HG03095 (cell line): ENCODE data around the gene CASTOR2.
"Not testable (repeated sequence)": the region's sequence is repeated elsewhere in the genome, so short reads cannot be mapped to it uniquely, and the experiment has no call there.

Source experiments
- ATAC-seq: cut with Tn5 transposase; IDR thresholded peaks from one replicate; pipeline ENCODE4 v1.9.1; 2021; ENCODE audit warnings: moderate library complexity; ENCODE audit not compliant: unreplicated experiment

Gene CASTOR2

DNA sequence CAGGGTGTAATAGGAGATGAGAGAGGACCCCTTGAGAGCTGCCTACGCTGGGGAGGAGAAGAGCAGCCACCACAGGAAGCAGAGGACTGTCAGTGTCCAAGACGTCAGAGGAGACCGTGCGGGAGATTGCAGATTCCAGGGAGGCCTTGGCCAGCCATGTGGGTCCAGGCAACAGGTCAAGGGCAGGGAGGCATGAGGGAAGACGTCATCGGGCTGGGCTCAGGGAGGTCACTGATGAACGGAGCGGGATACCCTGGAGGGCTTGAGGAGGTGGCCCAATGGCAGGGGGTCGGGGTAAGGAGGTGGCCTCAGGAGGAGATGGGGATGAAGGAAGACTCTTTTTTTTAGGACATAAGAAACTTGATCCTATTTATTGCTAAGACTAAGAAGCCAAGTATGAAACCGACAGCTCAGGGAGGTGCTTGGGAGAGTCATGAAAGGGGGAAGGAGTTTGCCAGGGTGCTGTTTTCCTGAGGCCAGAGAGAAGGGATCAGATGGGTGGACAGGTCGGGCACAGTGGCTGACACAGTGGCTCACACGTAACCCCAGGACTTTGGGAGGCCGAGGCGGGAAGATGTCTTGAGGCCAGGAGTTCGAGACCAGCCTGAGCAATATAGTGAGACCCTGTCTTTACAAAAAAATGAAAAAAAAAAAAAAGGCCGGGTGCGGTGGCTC is 30.5 kb downstream of the CASTOR2 start:
- not testable (repeated sequence) for ATAC-seq

DNA sequence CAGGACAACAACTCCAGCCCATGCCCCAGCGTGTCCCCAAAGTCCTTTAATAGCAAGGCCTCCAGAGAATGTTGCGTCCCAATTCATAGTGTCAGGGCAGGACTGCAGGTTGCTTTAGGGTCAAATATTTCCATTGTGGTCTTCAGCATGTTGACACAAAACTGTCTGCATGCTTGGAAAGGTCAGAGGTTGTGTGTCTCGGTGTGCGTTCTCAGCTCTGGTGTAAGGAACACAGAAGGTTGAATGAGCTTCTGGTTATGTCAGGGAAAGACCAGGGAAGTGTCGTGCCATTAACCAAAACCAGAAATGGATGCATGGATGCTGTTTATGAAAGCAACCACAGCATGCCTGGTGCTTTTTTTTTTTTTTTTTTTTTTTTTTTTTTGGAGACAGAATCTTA is 31.9 kb downstream of the CASTOR2 start:
- not testable (repeated sequence) for ATAC-seq

DNA sequence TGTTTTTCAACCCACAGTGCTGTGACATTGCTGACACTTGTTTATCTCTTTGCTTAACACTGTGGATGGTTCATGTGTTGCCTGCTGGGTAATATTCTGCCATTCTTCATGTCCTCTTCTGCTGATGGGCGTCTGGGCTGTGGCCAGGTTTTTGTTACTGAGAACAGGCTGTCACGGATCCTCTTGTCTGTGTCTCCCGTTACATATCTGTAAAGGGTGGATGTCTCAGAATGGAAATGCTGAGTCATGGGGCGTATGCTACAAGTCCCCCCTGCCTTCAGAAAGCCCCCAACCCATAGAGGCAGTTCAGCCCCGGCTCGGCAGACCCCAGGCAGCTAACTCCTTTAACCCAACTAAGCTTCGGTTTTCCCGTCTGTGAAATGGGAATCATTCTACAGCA is 33.3 kb downstream of the CASTOR2 start:
- not testable (repeated sequence) for ATAC-seq

DNA sequence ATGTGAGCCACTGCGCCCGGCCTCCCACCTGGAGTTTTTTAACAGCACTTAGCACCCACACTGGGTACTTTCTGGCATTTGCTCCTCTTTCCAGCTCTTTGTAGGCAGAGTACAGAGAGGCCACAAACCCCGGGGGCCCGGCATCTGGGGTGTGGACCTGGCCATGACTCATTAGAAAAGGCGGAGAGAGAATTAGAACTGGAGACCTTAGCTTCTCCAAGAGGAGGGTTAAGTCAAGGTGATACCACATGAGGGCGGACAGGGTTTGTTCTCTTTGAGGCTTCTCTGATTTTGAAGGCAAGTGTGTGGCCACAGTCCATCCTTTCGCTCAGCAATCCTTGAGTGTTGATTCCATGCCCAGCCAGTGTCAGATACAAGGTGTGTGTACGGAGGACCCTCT is 36.9 kb downstream of the CASTOR2 start:
- not testable (repeated sequence) for ATAC-seq

DNA sequence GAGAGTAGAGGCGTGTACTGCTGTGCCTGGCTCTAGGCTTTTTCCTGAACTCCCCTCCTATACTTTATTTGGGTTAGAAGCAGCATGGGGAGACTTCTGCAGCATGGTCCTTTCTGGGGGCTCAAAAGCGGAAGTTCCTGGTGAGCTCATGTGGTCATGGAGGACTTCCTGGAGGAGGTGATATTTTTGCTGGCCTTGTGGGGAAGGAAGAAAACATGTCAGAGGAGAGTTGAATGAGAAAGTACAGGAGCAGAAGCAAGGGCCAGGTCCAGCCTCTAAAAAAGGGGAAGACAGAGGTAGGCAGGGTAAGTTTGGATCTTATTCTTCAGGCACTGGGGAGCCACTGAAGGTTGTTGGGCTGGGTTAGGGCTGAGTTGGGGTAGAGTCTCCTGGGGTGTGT is 45.5 kb downstream of the CASTOR2 start:
- no peak for ATAC-seq

DNA sequence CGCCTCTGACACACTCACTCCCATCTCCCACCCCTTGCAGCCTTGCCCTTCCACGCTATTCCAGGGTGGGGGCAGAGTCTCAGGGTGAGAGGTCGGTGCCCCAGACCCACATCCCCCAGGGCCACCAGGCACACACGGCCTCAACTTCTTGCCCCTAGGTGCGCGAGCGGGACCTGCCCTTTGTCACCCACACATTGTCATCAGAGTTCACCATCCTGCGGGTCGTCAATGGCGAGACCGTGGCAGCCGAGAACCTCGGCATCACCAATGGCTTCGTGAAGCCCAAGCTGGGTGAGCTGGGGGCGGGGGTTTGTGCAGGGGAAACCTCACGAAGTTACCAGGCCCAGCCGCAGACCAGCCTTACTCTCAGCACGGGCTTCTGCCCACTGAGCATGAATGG is 53.3 kb downstream of the CASTOR2 start:
- ATAC-seq: no peak

DNA sequence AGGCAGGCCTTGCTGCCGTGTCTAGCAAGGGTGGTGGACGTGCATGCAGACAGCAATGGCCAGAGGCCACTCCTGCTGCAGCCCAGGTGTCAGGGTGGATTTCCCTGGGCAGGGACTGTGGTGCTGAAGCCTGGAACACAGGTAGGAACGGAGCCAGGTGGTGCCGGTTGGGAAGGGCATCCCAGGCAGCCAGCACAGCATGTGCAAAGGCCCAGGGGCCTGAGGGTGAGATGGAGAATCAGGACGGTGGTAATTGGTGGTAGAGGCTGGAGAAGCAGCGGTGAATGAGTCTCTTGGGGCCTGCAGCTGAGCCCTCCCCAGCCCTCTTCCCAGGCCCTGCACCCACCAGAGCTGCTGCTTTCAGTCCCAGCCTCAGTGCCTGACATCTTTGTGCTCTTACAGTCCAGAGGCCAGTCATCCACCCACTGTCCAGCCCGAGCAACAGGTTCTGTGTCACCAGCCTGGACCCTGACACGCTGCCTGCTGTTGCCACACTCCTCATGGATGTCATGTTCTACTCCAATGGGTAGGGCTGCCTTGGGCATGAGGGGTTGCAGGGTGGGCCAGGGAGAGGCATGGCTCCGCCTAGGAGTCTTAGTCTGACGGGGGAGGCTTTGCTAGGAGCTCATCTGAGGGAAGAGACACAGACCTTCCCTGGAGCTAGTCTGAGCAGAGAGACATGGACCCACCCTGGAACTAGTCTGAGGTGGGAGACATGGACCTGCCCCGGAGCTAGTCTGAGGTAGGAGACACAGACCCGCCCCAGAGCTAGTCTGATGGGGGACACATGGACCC is 54.3 kb downstream of the CASTOR2 start:
- no peak for ATAC-seq

DNA sequence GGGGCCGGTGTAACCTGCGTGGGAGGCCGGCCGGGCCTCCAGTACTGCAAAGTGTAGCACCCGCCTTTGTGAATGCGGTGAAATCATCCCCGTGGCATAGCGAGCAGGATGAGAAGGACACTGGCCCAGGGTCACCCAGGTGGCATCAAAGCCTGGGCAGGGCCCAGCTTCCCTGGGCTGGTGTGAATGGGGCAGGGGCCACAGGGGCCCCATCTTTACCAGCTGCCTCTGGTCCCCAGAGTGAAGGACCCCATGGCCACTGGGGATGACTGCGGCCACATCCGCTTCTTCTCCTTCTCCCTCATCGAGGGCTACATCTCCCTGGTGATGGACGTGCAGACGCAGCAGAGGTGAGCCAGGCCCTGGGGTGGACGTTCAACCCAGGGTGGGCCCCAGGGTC is 55.3 kb downstream of the CASTOR2 start:
- no peak for ATAC-seq

DNA sequence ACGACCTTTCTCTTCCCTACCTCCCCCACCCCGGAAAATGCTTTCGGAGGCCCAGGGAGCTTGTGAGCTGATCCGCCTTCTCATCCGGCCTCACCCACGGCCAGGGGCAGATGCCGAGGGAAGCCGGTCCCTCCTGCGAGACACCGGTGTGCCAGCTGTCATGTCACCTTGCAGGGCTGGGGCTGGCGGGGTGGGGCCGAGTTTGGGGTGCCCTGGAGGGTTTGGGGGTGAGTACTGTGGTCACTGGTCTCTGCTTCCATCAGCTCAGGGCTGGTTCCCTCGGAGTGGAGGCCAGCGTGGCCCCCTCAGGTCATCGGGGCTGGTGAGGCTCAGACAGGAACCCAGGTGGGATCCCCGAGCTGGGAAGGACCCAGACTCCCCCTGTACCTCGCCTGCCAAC is 60.4 kb downstream of the CASTOR2 start:
- ATAC-seq: no peak

DNA sequence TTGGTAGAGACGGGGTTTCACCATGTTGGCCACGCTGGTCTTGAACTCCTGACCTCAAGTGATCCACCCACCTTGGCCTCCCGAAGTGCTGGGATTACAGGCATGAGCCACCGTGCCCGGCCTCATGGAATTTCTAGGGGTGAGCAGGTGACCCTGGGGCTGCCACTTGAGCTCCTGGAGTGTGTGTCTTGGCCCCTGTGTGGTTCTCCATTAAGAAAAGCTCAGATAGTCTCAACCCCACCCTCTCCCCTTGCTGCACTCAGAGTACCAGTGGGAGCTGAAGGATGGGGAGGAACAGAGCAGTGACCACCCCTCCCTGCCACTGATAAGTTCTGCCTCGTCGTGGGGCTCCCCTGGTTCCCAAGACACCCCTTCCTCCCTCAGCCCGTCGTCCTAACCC is 63.8 kb downstream of the CASTOR2 start:
- no peak for ATAC-seq

DNA sequence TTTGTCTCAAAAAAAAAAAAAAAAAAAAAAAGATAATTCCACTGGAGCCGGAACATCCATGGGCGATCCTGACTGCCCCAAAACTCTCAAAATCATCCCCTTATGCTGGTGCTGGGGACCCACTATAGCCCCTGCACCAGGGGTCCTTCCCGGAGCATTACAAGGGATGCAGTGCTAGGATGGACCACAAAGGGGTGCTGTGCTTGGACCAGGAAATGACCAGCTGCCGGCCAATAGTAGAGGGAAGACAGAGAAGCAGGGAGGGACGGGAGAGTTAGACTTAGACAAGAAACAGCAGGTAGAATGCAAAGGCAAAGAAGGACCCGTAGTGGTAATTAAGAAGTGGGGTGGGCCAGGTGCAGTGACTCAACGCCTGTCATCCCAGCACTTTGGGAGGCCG is 68.6 kb downstream of the CASTOR2 start:
- ATAC-seq: no peak

DNA sequence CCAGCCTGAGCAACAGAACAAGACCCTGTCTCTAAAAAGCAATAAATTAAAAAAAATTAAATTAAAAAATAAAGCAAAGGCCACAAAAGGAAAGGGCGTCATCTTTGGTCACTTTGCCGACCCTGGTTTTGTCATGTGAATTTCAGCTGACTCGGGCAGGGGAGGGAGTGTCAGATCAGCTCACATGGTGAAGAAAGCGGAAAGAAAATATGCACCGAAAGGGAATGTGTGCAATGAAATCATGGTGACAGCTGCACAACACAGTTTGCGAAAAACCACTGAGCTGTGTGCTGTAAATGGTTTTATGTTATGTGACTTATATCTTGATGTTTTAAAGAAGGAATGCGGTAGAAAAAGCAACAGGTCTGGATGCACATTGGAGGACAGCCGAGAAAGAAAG is 69.3 kb downstream of the CASTOR2 start:
- no peak for ATAC-seq

DNA sequence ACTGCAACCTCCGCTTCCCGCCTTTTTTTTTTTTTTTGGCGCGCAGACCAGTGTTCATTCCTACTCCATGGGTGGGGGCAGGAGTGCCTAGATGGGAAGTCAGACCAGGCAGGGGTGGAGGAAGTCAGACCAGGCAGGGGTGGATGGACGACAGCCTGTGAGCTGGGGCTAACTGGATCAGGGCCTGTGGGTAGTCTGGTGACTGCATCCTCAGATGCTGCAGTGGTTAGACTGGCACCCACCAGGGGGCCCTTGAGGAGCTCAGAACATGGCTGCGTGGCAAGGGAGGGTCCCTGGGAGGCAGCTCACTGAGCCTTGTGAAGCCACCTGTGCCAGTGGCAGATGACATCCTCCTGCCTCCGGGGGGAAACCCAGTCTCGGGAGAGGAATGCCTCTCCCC is 74.0 kb downstream of the CASTOR2 start:
- ATAC-seq: no peak

DNA sequence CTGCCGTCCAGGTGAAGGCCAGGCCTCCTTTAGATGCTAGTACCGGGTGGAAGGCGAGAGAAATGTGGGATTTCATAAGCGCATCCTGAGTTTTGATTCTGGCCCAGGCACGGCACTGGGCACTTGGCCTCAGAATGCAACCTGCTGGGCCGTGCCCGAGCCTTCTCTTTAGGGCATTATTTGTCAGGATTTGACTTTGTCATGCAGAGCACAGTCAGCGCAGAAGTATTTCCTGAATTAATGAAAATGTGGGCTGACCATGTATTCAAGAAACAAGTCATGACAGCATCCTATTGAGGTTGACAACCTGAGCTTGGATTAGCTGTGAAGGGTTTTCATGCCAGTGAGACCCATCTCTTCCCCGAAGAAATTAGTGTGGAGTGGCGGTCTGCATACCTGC is 74.7 kb downstream of the CASTOR2 start:
- ATAC-seq: no peak

DNA sequence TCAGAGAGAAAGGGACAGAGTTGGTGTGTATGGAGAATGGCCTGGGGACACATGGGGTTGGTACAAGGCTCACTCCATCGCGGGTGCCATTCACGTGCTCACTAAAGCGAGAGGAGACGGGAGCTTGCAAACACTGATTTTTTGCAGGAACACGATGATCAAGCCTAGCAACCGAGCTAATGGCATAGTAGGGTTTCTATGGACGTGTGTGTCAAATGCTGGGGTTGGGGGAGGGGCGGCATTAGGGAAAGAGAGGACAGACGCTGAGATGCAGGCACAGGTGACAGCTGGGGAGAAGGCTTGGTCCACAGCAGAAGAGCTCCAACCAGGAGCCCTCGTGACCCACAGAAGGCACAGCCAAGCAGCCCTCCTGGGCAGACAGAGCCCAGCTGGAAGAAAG is 75.2 kb downstream of the CASTOR2 start:
- ATAC-seq: no peak

DNA sequence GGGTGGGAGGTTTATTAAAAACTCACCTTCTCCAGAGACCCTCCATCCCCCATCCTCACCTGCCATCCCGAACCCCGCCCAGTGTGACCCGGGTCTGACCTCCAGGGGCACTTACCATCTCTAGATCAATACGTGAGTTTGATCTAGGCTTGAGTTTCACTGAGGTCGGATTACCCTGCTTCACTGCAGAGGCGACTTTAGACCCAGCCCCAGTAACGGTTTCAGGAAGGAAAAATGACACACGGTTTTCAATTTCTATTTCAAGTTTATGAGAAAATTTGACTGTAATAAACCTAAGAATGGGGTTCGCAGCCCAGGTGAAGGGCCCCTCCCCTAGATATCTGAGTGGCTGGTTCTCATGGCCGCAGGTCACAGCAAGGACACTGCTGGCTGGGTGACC is 76.0 kb downstream of the CASTOR2 start:
- no peak for ATAC-seq

DNA sequence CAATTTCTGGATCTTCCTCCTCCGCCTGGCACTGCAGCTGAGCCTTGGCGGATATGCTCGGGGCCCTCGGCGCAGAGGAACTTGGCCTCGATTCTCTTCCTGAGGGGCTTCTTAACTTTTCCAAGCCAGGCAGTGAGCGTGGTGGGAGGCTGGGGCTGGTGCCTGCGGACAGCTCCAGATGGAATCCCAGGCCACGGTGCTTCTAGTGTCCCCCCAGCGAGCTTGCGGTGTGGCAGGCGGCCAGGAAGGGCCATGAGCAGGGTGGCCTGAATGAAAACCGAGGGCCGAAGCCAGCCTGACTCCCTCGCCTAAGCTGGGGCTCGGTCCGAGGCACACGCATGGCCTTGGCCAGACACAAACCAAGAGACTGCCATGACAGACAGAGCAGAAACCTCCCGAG is 77.8 kb downstream of the CASTOR2 start:
- no peak for ATAC-seq

DNA sequence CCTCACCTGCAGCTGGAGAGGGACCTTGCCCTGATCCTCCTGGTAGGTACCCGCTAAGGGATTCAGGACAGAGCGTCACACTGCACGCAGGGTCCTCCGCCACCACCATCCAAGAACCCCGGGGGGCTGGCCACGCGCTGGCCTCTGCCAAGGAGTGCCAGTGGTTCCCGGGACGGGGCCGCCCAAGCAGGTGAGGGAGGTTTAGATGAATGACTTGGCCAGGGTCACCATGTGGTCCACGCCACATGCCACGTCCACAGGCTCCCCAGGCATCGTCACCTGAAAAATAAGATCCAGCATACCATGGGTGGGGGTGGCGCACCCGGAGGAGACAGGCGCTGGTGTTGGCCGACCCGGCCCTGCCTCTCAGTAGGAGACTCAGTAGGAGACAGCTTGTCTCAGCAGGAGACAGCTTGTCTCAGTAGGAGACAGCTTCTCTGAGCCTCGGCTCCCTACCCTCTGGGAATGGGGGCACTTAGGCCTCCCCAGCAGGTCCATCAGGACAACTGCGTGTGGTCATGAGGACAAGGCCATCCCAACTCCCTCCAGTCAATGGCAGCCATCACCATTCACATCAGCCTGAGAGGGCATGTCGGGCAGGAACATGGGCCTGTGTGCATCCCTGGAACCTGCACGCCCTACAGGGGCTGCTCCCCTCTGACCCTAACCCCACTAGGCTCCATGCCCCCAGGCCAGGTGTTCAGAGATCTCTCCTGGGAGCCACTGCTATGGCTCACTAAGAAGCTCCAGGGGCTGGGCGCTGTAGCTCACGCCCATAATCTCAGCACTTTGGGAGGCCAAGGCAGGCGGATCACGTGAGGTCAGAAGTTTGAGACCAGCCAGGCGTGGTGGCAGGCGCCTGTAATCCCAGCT is 78.6 kb downstream of the CASTOR2 start:
- no peak for ATAC-seq

DNA sequence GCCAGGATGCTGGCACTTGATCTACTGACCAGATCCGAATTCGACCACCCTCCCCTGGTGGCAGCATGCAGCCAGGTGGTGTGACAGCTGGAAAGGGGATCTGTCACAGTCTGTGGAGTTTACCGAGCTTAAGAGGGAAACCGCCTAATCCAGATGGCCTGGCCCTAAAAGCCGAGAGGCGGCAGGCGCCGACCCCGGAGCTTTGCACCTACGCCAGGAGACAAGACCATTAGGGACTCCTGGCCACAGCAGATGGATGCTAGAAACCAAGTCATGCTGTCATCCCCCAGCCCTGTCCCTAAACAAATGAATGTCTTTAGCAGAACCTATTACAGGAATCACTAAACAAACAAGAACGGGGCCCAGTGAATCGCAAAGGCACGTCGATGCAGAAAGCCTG is 81.4 kb downstream of the CASTOR2 start:
- ATAC-seq: no peak

DNA sequence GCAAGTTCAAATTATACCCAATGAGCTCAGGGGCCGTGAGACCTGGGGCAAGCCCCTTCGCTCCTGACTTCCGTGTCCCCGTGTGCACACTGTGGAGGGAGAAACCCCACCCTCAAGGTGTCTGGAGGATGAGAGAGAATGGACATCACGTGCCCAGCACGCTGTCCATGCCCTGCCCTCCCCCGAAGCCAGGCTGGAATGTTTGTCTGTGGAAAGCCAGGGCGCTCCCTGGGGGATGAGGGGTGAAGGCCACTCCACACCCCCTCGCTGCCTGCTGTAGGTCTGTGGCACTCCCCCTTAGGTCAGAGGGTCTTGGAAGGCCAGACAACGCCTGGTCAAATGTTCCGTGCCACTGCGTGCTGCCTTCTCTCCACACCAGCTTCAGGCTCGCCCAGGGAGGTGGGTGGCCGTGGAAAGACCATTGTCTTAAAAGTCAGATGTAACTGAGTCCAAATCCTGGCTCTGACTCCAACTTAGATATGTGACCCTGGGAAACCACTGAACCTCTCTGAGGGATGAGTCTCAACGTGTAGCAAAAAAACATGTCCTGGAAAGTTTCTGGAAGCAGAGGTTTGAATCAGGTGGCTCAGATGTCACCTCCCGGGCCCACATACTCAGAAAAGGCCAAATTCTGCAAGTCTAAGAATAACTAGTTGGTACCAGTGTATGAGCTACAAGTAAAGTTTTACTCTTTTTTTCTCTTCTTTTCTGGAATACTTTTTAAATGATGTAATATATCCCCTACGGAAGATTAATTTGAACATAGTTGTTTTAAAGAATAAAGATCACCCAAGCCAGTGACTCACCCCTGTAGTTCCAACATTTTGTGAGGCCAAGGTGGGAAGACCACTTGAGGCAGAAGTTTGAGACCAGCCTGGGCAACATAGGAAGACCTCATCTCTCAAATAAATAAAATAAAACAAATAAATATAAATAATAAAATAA is 84.2 kb downstream of the CASTOR2 start:
- no peak for ATAC-seq

DNA sequence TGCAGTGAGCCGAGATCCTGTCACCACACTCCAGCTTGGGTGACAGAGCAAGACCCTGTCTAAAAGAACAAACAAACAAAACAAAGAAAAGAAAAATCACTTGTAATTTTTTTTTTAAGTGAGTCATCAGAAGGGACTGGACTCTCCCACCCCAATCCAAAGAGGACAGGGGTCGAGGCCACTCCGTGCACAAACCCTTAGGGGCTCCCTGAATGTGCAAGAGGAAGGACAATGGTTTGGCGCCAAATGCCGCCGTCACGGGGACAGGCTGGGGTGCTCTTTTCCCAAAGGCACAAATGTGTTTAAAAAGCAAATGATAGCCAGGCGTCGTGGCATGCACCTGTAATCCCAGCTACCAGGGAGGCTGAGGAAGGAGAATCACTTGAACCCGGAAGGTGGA is 85.3 kb downstream of the CASTOR2 start:
- ATAC-seq: no peak
